Sigmoid colon (tissue), 4 donors: ENCODE measurements around the gene WASF2.

Experiments used
- CTCF ChIP-seq, 4 experiments: fragments of 450-650 bp in 3 of 4; fragments of 200-600 bp in 1 of 4; IDR thresholded peaks; one replicate each; pipeline ENCODE4 v1.5.1; 2016 to 2019; ENCODE audit warnings: antibody characterized with exemption in 4 of 4, mild to moderate bottlenecking in 3 of 4, moderate library complexity in 2 of 4
- POLR2A ChIP-seq, 2 donors: fragments of 450-650 bp; IDR thresholded peaks; one replicate each; pipeline ENCODE4 v1.6.1; 2016; ENCODE audit warnings: antibody characterized with exemption in 2 of 2, mild to moderate bottlenecking in 2 of 2, moderate library complexity in 2 of 2
- POLR2AphosphoS5 ChIP-seq, 4 donors: sonication (generic); formaldehyde crosslinking; IDR thresholded peaks; one replicate each; pipeline ENCODE4 v1.6.1; 2017; ENCODE audit warnings: antibody characterized with exemption in 4 of 4

GRCh38 chr1:27515626-27516025, 25.7 kb upstream of the WASF2 start:
- TF ChIP-seq CTCF (IDR thresholded peaks at IDR 0.05) (no peak), POLR2AphosphoS5 (IDR thresholded peaks at IDR 0.05) (no peak), POLR2A (IDR thresholded peaks at IDR 0.05) (no peak)
